OCI-LY3 (cell line): Measurements from ENCODE around the gene RNF115.

ENCODE experiments used
- CTCF ChIP-seq: fragments of 200-600, 300-600 bp; sonication (generic); IDR thresholded peaks from 2 replicates; pipeline ENCODE4 v1.5.1; 2014; ENCODE audit warnings: antibody characterized with exemption, low read length, low read depth
- EZH2phosphoT487 ChIP-seq: fragments of 200-600 bp; shearing (Covaris generic); IDR thresholded peaks from 2 replicates; pipeline ENCODE4 v1.6.1; 2018; ENCODE audit warnings: antibody characterized with exemption, mixed run types, low read depth

- TF ChIP-seq CTCF (no peak), EZH2phosphoT487 (no peak)
These were observed 103.4 kb downstream of the RNF115 start for GRCh38 chr1:145720556-145720877.
